ENCODE measurements around the gene SALL3. TPM values are rescaled to one million over a fixed set of nuclear protein-coding genes. Genes with fewer than 3 reads are reported as not detected.

The SALL3 gene
- total RNA-seq, 1 experiment from 2014 or later = not detected

GRCh38 chr18:78980279-78980771, 707 bp downstream of the SALL3 start:
- DNase-seq (ENCODE audit: low read depth) = no peak

- DNase-seq (ENCODE audit: low read depth) = no peak
Observed at GRCh38 chr18:78980777-78981380, 1.3 kb downstream of the SALL3 start.

GRCh38 chr18:78981394-78981831, 1.8 kb downstream of the SALL3 start:
- DNase-seq (ENCODE audit: low read depth) = no peak

GRCh38 chr18:78981989-78982620, 2.5 kb downstream of the SALL3 start:
- DNase-seq (ENCODE audit: low read depth) = no peak

- no peak for DNase-seq (ENCODE audit: low read depth)
Observed at GRCh38 chr18:78983512-78983911, 3.9 kb downstream of the SALL3 start.

- peak; percentile 36 for DNase-seq (ENCODE audit: low read depth)
Observed at GRCh38 chr18:78984941-78985784, 5.5 kb downstream of the SALL3 start.

GRCh38 chr18:78986018-78986481, 6.4 kb downstream of the SALL3 start:
- peak; percentile 21 for DNase-seq (ENCODE audit: low read depth)

- no peak for DNase-seq (ENCODE audit: low read depth)
Observed at GRCh38 chr18:78991446-78991845, 11.8 kb downstream of the SALL3 start.

GRCh38 chr18:78992041-78993011, 12.7 kb downstream of the SALL3 start:
- DNase-seq (ENCODE audit: low read depth) = no peak

- DNase-seq (ENCODE audit: low read depth) = no peak
Observed at GRCh38 chr18:78993014-78993926, 13.7 kb downstream of the SALL3 start.

- DNase-seq (ENCODE audit: low read depth) = no peak
Observed at GRCh38 chr18:78994000-78994399, 14.4 kb downstream of the SALL3 start.

- DNase-seq (ENCODE audit: low read depth) = no peak
Observed at GRCh38 chr18:78994531-78994930, 14.9 kb downstream of the SALL3 start.

GRCh38 chr18:78994977-78995582, 15.5 kb downstream of the SALL3 start:
- DNase-seq (ENCODE audit: low read depth) = no peak

- no peak for DNase-seq (ENCODE audit: low read depth)
Observed at GRCh38 chr18:78995740-78996395, 16.2 kb downstream of the SALL3 start.

- no peak for DNase-seq (ENCODE audit: low read depth)
Observed at GRCh38 chr18:78996741-78997490, 17.3 kb downstream of the SALL3 start.

GRCh38 chr18:78998371-78999071, 18.9 kb downstream of the SALL3 start:
- DNase-seq (ENCODE audit: low read depth) = no peak

GRCh38 chr18:78999939-79000338, 20.3 kb downstream of the SALL3 start:
- DNase-seq (ENCODE audit: low read depth) = no peak

GRCh38 chr18:79000997-79001396, 21.4 kb downstream of the SALL3 start:
- no peak for DNase-seq (ENCODE audit: low read depth)

Data from M059J (cell line).